Stimulated activated CD4-positive, alpha-beta T cell treated with anti-CD3 and anti-CD28 coated beads, Interleukin-2, amount 100 ng/mL, for 24 hours (primary cell): ENCODE measurements around the gene DLG4.
"Not testable (repeated sequence)": the region's sequence is repeated elsewhere in the genome, so short reads cannot be mapped to it uniquely, and the experiment has no call there.

Experiments
- DNase-seq, 2 donors: peaks; one replicate each; pipeline ENCODE4 v3.0.0-alpha.2; 2020

The DLG4 gene

DNA sequence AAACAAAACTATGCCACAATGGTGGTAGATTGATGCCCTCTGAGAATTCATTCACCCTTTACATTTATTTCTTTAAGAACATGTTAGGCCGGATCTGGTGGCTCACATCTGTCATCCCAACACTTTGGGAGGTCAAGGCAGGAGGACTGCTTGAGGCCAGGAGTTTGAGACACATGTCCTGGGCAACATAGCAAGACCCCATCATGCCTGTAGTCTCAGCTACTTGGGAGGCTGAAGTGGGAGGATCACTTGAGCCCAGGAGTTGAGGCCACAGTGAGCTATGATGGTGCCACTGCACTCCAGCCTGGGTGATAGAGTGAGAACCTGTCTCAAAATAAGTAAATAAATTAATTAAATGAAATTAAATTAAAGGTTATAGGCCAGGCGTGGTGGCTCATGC is 37.5 kb downstream of the DLG4 start:
- not testable (repeated sequence) for DNase-seq

DNA sequence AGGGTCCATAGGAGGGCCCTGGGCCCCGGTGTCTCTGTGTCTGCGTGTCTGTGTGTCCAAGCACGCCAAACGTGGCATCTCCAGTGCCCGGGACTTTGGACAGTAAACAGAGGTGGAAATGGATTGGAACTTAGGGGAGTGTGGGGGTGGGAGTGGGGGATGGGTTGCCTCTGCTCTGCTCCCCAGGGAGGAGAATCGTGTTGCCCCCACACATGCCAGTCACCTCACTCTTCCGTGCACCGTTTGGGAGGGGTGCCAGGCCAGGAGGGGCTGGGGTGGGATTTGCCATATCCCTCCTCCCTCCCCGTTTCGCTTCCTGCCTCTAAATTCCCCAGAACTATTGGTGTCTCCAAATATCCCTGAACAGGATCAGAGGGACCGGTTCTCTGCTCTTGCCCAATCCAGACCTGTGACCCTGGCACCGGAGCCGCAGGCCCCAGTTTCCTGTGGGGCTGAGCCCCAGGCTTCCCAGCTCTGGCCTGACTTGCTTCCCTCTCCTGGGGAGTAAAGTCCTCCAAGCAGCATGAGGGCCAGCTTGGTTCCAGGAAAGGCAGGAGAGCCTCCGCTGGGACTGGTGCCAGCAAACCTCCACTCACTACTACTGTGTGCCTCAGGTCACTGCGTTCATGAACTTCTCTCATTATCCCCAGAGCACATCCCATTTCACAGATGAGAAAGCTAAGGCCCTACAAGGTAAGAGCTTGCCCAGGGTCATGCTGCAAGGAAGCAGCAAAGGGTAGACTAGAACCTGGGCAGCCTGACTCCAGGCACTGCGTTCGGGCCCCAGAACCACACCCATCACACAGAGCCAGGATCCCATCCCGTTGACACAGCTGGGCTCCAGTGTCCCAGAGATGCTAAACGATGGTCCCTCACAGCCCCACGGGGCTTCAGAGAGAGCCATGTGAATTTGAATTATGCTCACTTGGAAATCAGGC is 40.0 kb downstream of the DLG4 start, which contains the start of gene ASGR1:
ASGR1 (minus strand) TSS at position 54 of the 938 bp plus-strand sequence. CDS start 807 bp downstream, outside the sequence.
- no peak for DNase-seq

DNA sequence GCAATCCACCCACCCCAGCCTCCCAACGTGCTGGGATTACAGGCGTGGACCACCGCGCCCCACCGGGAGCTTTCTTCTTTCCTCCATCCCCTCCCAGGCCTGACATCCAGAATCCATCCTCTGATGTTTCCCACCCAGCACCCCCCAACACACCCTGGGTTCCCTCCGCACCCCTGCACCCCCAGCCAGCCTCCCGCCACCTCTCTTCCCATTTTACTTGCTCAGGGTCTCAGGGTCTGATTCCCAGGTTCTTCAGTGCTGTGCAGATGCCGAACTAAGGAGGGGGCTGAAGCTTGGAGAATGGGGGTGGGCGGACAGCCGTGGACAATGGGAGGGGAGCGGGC is 40.7 kb downstream of the DLG4 start:
- DNase-seq = no peak

DNA sequence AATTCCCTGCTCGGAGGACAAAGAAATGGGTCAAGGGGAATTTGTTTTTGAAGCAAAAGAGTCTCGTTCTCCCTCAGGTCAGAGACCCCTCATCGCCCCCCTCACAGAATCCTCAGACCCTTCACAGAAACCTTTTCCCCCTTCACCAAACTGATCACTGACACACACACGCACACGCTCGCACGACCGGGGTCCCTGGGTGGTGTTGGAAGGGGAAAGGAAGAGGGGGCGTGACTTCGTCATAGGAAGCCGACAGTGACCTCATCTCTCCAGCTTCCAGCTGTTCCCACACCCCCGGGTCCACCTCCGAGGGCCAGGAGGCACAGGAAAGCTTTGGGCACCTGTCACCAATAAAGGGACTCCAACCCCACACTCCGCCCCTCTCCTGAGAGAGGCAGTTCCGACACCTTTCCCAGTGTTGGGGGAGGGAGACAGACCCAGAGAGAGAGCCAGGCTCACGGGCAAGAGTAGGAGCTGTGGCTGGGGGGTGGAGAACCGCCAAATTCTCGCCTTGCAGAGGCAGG is 41.6 kb downstream of the DLG4 start:
- no peak for DNase-seq

DNA sequence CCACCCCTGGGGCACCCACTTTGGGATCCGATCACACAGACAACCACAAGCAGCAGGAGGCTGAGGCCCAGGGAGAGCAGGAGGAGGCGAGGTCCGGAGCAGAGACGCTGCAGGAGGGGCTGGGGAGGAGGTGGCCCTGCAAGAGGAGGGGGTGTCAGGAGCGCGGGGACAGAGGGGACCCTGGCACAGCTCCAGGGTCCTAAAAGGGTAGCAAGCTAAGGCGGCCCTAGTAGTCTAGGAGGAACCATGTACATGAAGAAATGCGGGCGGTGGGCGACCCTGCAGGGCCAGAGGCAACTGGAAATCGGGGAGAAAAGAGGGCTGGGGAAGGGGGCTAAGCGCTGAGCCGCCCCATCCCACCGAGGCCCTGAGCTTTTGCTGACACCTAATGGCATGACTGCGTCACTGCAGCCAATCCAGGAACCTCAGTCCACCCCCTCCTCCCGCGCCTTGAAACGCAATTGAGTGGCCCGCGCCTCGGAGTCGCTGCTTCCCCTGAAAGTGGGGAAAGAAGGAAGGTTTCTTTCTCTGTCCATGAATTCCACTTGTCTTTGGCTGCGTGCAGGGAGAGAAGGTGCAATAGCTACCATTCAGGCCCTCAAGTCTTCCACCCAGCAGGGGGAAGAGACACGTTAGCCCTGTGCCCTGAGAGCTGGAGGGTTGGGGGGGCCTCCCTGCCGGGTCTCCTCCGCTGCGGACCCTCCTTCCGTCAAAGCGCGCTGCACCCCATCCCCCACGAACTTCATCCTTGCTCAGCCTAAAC is 42.3 kb downstream of the DLG4 start:
- peak; percentile 69 to 71 for DNase-seq

DNA sequence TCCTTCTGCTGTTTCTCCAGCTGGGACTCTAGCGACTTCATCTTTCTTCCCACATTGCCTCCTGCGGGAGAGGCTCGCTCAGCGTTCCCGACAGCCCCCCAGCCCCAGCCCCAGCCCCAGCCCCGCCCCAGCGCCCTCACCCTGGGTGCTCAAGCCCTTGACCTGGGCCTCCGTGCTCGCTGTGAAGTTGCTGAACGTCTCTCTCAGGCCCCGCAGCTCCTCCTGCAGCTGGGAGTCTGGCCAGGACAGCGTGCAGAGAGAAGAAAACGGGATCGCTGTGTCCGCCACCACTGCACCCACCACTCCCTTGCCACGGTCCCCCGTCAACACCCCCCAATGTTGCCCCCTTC is 42.8 kb downstream of the DLG4 start:
- no peak for DNase-seq

DNA sequence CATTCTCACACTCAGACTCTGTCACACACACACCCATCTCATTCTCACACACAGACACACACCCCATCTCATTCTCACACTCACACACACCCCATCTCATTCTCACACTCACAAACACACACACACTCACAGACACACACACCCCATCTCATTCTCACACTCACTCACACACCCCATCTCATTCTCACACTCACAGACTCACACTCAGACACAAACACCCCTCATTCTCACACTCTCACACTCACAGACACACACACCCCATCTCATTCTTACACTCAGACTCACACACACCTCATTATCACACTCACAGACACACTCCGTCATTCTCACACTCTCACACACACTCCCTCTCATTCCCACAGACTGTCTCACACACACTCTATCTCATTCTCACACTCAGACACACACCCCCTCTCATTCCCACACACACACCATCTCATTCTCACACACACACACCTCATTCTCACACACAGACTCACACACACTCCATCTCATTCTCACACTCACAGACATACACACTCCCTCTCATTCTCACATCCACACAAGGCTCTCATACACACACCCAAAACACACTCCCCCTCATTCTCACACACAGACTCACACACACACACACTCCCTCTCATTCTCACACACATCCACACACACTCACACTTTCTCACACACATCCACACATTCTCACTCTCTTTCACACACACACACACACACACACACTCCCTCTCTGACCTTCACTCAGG is 43.4 kb downstream of the DLG4 start:
- DNase-seq = no peak

DNA sequence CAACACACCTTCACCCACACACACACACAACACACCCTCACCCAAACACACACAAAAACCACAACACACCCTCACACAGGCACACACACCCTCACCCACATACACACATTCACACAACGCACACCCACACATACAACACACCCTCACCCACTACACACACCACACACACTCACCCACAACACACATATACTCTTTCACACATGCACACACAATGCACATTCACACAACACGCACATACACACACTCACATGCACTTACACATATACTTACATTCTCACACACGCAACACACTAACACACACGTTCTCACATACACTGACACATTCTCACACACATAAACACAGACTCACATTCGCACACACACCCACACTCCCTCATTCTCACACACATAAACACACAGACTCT is 44.3 kb downstream of the DLG4 start:
- DNase-seq = no peak

DNA sequence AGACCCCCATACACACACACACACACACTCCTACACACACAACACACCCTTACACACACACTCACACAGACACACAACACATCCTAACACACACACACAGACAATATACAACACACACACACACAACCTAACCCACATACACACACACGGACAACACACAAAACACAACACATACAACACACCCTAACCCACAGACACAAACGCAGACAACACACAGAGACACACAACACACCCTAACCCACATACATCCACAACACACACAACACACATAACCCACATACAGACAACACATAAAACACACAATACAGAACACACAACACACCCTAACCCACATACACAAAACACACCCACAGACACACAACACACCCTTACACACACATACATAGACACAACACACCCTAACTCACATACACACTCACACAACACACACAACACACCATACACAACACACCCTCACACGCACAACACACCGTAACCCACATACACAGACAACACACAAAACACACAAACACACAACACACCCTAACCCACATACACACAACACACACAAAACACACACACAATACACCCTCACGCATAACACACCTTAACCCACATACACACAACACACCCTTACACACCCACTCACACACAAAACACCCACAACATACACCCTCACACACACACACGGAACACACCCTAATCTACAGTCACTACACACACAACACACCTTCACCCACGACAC is 44.9 kb downstream of the DLG4 start:
- no peak for DNase-seq

DNA sequence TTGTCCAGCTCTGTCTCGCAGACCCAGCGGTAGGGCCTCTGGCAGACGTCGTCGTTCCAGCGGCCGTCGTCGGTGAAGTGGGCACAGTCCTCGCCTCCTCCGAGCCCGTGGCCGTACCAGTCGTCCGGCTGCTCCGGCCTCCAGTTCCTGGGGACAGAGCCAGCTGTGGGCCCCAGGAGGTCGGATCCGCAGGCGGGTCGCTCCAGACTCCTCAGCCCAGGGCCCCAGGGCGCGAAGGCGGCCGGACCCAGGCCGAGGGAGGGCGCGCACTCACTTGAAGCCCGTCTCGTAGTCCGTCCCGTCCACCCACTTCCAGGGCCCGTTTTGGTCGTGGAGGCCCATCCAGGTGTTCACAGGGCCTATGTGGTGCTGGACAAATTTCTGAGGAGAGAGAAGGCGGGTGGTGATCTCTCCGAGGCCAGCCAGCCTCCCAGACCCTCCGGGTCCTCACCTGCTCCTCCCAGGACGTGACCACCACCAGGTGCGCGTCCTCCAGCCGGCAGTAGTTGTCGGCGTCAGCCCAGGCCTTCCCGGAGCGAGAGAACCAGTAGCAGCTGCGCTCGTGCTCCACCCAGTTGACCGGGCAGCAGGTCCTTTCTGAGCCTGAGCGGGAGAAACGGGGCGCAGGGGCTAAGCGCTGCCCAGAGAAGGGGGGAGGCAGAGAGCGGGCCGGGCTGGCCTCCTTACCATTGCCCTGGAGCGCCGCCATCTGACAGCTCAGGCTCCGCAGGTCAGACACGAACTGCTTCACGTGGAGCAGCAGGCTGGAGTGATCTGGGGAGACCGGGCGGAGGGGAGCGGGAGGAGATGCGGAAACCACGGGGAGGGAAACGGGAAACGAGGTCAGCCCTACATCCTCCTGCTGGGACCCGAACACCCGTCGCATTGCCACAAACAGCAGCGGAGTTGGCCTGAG is 45.7 kb downstream of the DLG4 start:
- DNase-seq = peak; percentile 55 to 57

DNA sequence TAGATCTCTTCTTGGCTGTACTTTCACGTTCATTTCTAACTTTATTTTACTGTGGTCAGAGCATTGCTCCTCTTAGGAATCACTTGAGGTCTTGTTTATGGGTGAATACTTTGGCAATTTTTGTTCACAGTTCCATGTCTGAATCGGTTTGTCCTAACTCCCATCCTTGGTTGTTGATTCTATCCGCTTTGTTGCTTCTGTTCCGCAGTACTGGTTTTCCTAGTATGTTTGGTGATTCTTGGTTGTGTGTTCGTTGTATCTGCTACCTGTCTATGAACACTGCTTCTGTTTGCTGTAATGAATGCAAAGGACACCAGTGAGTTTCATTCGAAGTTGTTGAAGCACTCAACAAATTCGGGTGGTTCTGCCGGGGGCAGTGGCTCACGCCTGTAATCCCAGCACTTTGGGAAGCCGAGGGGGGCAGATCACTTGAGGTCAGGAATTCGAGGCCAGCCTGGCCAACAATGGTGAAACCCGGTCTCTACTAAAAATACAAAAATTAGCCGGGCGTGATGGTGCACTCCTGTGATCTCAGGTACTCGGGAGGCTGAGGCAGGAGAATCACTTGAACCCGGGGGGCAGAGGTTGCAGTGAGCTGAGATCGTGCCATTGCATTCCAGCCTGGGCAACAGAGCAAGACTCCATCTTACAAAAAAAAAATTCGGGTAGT is 47.0 kb downstream of the DLG4 start:
- DNase-seq = not testable (repeated sequence)

DNA sequence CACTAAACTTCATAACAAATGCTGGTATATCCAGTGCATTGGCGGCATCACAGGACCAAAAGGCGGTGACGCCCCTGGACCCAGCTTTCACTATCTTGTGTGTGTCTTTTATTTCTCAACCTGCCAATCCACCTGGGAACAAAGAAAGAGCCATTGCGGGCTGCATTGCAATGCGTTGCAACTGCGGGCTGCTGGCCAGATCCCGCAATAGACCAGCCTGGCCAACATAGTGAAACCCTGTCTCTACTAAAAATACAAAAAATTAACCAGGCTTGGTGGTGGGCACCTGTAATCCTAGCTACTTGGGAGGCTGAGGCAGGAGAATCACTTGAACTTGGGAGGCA is 50.1 kb downstream of the DLG4 start:
- DNase-seq = not testable (repeated sequence)

DNA sequence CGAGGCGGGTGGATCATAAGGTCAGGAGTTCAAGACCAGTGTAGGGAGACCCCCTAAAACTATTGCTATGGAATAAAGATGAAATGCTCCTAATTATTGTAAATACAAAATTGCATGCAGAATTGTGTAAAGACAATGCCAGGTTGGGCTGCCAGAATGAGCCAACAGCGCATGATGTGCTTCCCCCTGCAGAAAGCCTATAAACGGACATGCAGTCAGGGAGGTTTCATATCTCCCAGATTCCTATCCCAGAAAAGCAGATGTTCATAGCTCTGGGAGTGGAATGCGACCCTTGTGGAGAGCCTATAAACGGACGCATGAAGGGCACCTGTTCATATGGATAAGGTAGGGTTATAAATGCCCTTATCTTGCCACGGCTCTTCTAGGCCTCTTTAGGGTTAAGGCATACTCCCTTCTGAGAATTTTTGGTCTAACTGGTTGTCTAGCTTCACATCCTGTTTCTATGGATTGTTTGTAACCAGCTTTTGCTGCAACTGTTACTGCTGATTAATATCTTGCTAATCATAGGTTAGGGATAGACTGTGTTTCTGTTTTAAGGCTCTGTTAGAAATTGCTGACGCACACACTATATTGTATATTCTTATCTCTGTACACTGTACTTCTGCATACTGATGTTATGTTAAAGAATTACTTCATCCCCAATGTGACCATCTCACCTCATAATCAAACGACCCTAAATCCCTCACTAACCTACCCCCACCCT is 50.6 kb downstream of the DLG4 start:
- not testable (repeated sequence) for DNase-seq

DNA sequence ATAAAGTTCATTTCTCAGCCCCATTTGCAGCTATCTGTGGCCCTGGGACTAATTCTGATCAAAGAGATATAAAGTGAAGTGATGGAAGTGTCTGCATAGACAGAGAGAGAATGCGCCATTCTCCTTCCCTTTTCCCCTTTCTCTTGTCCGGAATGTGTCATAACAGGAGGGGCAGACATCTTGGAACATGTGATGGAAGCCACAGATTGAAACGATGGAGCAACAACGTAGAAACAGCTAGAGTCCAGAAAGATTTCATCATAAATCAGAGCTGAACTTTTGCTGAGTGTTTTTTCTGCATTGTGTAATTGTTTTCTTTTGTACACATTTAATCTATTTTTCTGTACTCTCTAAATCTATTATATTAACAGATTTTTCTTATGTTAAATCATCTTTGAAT is 51.8 kb downstream of the DLG4 start:
- no peak for DNase-seq

DNA sequence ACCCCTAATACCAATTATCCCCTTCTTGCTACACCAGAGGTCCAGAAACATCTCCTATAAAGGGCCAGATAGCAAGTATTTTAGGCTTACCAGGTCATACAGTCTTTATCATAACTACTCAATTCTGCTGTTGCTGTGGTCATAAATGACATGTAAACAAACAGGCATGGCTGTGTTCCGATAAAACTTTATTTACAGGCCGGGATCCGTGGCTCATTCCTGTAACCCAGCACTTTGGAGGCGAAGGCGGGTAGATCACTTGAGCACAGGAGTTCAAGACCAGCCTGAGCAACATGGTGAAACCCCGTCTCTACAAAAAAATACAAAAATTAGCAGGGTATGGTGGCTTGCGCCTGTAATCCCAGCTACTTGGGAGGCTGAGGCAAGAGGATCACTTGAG is 52.8 kb downstream of the DLG4 start:
- DNase-seq = no peak

DNA sequence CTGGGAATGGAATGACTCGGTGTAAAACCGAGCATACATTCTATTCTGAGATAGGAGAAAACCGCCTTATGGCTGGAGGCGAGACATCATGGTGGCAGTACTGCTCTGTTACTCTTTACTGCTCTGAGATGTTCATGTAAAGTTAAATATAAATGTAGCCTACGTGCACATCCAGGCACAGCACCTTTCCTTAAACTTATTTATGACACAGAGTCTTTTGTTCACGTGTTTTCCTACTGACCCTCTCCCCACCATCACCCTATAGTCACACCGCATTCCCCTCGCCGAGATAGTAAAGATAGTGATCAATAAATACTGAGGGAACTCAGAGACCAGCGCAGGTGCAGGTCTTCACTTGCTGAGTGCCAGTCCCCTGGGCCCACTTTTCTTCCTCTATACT is 60.1 kb downstream of the DLG4 start:
- not testable (repeated sequence) for DNase-seq

DNA sequence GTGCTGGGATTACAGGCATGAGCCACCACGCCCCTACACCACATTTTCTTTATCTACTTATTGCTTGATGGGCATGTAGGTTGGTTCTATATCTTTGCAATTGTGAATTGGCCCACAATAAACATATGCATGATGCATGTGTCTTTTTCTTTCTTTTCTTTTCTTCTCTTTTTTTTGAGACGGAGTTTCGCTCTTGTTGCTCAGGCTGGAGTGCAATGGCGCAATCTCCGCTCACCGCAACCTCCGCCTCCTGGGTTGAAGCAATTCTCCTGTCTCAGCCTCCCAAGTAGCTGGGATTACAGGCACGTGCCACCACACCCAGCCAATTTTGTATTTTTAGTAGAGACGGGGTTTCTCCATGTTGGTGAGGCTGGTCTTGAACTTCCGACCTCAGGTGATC is 61.2 kb downstream of the DLG4 start:
- not testable (repeated sequence) for DNase-seq

DNA sequence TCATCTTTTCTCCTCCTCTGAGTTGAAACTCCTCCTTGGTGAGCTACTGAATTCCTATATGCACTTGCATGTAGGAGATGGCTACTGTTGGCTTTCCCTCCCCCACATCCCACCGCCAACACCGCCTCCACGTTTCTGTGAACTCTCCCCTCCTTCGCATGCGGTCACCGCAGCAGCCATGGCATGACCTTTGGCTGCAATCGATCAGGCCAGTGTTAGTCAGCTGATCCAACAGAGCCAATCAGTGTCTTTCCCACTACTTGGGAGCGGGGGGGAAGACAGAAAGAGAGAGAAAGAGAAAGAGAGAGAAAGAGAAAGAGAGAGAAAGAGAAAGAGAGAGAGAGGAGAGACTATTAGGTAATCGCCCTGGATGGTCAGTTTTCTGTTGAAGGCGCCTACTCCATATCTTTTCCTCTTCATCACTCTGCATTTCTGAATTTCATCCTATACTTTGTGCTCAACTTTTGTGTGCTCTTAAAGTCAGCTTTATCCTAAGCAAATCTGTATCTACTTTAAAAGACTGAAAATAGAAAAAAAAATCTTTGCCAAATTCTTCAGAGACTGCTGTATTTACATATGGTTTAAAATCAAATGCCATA is 63.2 kb downstream of the DLG4 start:
- DNase-seq = no peak

DNA sequence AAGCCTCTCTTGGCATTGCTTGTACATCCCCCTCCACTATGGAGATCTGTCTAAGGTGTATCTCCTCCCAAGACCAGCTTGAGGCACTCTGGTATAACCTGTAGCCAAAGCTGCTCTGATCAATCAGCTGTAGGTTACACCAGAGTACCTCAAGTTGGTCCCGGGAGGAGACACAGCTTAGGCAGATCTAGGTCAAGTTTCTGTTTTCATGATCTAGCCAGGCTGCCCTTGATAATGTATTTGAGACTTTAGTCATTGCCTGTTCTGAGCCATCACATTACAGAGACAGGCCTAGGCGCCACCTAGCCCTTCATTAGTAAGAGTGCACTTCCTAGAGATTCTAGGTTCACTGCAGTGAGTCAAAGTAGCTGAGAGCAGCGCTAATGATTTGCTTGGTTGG is 71.9 kb downstream of the DLG4 start:
- DNase-seq = no peak

DNA sequence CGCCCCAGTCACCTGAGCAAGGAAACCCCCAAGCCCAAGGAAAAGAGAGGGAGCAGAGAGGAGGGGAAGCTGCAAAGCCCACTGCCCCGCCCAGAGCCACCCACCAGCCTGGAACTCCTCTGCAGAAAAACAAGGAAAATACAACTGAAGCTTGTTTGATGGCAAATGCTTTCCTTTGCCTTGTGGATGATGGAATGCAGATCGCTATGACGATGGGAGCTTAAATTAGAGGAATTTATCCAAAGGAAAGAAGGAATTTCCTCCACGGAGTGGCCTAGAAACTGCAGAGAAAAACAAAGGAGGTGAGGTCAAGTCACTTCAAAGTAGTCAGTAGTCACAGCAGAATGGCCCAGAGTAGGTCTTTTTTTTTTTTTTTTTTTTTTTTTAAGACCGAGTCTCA is 73.5 kb downstream of the DLG4 start:
- no peak for DNase-seq
